HepG2 (cell line): Measurements from ENCODE around the gene L2HGDH. TPM values are rescaled to one million over a fixed set of nuclear protein-coding genes. Genes with fewer than 3 reads are reported as not detected.

Experiments
- ETV6 ChIP-seq: sonication (generic); formaldehyde crosslinking; conservative IDR thresholded peaks from 2 replicates; pipeline ENCODE4 v1.4.0; 2020; ENCODE audit warnings: missing genetic modification reagents
- NFKB2 ChIP-seq: sonication (generic); formaldehyde crosslinking; IDR thresholded peaks from 2 replicates; pipeline ENCODE4 v1.4.0; 2020; ENCODE audit warnings: missing genetic modification reagents, borderline replicate concordance
- ZNF251 ChIP-seq: sonication (generic); formaldehyde crosslinking; IDR thresholded peaks from 2 replicates; pipeline ENCODE4 v1.9.0; 2021; ENCODE audit warnings: mild to moderate bottlenecking, missing genetic modification reagents
- ZNF256 ChIP-seq: sonication (generic); formaldehyde crosslinking; conservative IDR thresholded peaks from 2 replicates; pipeline ENCODE4 v1.4.0; 2020; ENCODE audit warnings: missing genetic modification reagents
- ZNF572 ChIP-seq: sonication (generic); formaldehyde crosslinking; IDR thresholded peaks from 2 replicates; pipeline ENCODE4 v1.5.1; 2020; ENCODE audit warnings: mild to moderate bottlenecking, missing genetic modification reagents
- ZNF776 ChIP-seq: sonication (generic); formaldehyde crosslinking; IDR thresholded peaks from 2 replicates; pipeline ENCODE4 v1.4.0; 2020; ENCODE audit warnings: mild to moderate bottlenecking, missing genetic modification reagents
- polyA plus RNA-seq, 8 experiments: library from polyadenylated mRNA; depleted of rRNA in 3 of 8; stranded (reverse) in 7 of 8; unstranded in 1 of 8; fragments of >200 nt; fragmentation: Illumina TruSeq in 4 of 8; extraction: Trizol in 4 of 8; gene quantifications; 2 replicates each; pipeline versions ENCODE4 v1.2.1 to v1.2.3, GENCODE V29; 2011 to 2016; ENCODE audit warnings: low read depth in 4 of 8, missing spikeins in 1 of 8, mixed read lengths in 1 of 8; ENCODE audit not compliant: insufficient read depth in 1 of 8
- total RNA-seq, 5 experiments: library from RNA; depleted of rRNA; stranded (reverse); fragments of >200 nt; fragmentation: Illumina TruSeq; extraction: Trizol; gene quantifications; 2 replicates each; pipeline ENCODE4 v1.2.3, GENCODE V29; 2016; ENCODE audit warnings: low read depth in 1 of 5
- TF ChIP-seq, protein P1 (sequence below): sonication (generic); formaldehyde crosslinking; IDR thresholded peaks from 2 replicates; pipeline ENCODE4 v1.5.1; 2020; ENCODE audit warnings: mild to moderate bottlenecking, missing genetic modification reagents, borderline replicate concordance
- TF ChIP-seq, protein P2 (sequence below): sonication (generic); formaldehyde crosslinking; IDR thresholded peaks from 2 replicates; pipeline ENCODE4; 2020; ENCODE audit warnings: missing genetic modification reagents, mild to moderate bottlenecking, borderline replicate concordance
- TF ChIP-seq, protein P3 (sequence below): sonication (generic); formaldehyde crosslinking; IDR thresholded peaks from 2 replicates; pipeline ENCODE4 v1.4.0; 2020; ENCODE audit warnings: missing genetic modification reagents, borderline replicate concordance

The L2HGDH gene
- total and polyA plus RNA-seq, 2 of the 13 experiments (the other 11 are each of a cell fraction or from before 2014, with no cell fraction given): 3.3 to 5.0 TPM

DNA sequence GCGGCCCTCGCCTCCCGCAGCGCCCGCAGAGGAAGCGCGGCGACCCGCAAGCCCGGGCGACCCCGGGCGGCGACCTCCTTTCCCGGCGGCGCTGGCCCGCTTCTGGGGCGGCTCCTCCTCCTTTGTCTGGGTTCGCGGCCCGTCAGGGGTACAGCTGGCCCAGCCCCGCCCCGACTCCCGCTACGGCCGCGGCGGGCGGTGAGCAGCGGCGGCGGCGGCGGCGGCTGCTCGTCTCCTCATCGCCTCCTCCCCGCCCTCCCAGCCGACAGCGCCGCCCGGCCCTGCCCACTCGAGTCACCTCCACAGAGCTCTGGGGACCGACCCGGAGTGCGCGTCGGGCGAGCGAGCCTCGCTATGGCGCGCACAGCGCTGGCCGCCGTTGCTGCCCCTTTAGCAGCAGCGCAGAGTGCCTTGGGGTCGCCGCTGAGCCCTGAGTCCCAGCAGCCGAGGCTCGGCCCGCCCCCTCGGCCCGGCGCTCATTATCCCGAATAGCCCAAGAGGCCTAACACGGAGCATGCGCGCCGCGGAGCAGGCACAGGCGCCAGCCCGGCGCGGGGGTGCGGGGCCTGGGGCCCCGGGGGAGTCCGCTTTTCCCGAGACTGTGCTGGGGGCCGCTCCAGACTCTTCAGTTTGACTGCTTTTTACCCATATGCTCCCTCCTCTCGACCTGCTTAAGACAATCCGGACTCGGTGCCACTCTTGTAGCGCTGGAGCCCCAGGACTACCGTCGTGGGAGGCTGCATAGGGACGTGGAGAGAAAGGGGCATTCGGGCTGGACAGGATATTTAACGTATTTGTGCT lies 80.4 kb downstream of the L2HGDH start, which contains the start of gene SOS2 (continued):
- peak; percentile 63; the same call in 1 of the 2 replicates for TF ChIP-seq NFKB2 (CRISPR knock-in tag)
- TF ChIP-seq ZNF251 (CRISPR knock-in tag): no peak
- 0 out of 2 replicates have a peak, but pooled peaks have one; percentile 29 for TF ChIP-seq ZNF256
- no peak; the same call in 1 of the 2 replicates for TF ChIP-seq ETV6
- TF ChIP-seq, protein P1, sequence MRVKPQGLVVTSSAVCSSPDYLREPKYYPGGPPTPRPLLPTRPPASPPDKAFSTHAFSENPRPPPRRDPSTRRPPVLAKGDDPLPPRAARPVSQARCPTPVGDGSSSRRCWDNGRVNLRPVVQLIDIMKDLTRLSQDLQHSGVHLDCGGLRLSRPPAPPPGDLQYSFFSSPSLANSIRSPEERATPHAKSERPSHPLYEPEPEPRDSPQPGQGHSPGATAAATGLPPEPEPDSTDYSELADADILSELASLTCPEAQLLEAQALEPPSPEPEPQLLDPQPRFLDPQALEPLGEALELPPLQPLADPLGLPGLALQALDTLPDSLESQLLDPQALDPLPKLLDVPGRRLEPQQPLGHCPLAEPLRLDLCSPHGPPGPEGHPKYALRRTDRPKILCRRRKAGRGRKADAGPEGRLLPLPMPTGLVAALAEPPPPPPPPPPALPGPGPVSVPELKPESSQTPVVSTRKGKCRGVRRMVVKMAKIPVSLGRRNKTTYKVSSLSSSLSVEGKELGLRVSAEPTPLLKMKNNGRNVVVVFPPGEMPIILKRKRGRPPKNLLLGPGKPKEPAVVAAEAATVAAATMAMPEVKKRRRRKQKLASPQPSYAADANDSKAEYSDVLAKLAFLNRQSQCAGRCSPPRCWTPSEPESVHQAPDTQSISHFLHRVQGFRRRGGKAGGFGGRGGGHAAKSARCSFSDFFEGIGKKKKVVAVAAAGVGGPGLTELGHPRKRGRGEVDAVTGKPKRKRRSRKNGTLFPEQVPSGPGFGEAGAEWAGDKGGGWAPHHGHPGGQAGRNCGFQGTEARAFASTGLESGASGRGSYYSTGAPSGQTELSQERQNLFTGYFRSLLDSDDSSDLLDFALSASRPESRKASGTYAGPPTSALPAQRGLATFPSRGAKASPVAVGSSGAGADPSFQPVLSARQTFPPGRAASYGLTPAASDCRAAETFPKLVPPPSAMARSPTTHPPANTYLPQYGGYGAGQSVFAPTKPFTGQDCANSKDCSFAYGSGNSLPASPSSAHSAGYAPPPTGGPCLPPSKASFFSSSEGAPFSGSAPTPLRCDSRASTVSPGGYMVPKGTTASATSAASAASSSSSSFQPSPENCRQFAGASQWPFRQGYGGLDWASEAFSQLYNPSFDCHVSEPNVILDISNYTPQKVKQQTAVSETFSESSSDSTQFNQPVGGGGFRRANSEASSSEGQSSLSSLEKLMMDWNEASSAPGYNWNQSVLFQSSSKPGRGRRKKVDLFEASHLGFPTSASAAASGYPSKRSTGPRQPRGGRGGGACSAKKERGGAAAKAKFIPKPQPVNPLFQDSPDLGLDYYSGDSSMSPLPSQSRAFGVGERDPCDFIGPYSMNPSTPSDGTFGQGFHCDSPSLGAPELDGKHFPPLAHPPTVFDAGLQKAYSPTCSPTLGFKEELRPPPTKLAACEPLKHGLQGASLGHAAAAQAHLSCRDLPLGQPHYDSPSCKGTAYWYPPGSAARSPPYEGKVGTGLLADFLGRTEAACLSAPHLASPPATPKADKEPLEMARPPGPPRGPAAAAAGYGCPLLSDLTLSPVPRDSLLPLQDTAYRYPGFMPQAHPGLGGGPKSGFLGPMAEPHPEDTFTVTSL (CRISPR knock-in tag): no peak
- TF ChIP-seq, protein P2, sequence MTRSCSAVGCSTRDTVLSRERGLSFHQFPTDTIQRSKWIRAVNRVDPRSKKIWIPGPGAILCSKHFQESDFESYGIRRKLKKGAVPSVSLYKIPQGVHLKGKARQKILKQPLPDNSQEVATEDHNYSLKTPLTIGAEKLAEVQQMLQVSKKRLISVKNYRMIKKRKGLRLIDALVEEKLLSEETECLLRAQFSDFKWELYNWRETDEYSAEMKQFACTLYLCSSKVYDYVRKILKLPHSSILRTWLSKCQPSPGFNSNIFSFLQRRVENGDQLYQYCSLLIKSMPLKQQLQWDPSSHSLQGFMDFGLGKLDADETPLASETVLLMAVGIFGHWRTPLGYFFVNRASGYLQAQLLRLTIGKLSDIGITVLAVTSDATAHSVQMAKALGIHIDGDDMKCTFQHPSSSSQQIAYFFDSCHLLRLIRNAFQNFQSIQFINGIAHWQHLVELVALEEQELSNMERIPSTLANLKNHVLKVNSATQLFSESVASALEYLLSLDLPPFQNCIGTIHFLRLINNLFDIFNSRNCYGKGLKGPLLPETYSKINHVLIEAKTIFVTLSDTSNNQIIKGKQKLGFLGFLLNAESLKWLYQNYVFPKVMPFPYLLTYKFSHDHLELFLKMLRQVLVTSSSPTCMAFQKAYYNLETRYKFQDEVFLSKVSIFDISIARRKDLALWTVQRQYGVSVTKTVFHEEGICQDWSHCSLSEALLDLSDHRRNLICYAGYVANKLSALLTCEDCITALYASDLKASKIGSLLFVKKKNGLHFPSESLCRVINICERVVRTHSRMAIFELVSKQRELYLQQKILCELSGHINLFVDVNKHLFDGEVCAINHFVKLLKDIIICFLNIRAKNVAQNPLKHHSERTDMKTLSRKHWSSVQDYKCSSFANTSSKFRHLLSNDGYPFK (CRISPR knock-in tag): peak; percentile 34; the same call in 1 of the 2 replicates
- no peak for TF ChIP-seq ZNF572
- peak; percentile 93 for TF ChIP-seq ZNF776 (CRISPR knock-in tag)
- TF ChIP-seq, protein P3, sequence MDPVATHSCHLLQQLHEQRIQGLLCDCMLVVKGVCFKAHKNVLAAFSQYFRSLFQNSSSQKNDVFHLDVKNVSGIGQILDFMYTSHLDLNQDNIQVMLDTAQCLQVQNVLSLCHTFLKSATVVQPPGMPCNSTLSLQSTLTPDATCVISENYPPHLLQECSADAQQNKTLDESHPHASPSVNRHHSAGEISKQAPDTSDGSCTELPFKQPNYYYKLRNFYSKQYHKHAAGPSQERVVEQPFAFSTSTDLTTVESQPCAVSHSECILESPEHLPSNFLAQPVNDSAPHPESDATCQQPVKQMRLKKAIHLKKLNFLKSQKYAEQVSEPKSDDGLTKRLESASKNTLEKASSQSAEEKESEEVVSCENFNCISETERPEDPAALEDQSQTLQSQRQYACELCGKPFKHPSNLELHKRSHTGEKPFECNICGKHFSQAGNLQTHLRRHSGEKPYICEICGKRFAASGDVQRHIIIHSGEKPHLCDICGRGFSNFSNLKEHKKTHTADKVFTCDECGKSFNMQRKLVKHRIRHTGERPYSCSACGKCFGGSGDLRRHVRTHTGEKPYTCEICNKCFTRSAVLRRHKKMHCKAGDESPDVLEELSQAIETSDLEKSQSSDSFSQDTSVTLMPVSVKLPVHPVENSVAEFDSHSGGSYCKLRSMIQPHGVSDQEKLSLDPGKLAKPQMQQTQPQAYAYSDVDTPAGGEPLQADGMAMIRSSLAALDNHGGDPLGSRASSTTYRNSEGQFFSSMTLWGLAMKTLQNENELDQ (CRISPR knock-in tag): no peak
- TF ChIP-seq, all 625 proteins: peak for 214
